Endothelial cell of umbilical vein (primary cell): Measurements from ENCODE around the gene ZDHHC11B.
"Not testable (repeated sequence)": the region's sequence is repeated elsewhere in the genome, so short reads cannot be mapped to it uniquely, and the experiment has no call there.

ENCODE experiments used
- CTCF ChIP-seq, 2 donors: IDR thresholded peaks; 1 replicate in 1 of 2; 2 replicates in 1 of 2; pipeline ENCODE4 v1.5.1; 2011; ENCODE audit warnings: low read length in 2 of 2, mild to moderate bottlenecking in 2 of 2, moderate library complexity in 2 of 2, control low read depth in 1 of 2, inconsistent platforms in 1 of 2, low read depth in 1 of 2; ENCODE audit not compliant: insufficient read depth in 1 of 2; ENCODE audit errors: extremely low read depth in 1 of 2
- MAX ChIP-seq: IDR thresholded peaks from 2 replicates; pipeline ENCODE4 v1.6.1; 2011; ENCODE audit not compliant: insufficient read depth, insufficient read length
- POLR2A ChIP-seq: IDR thresholded peaks from 2 replicates; pipeline ENCODE4 v1.6.1; 2012; ENCODE audit warnings: low read depth, mild to moderate bottlenecking, control low read depth, low read length

GRCh38 chr5:688348-689010 lies 96.0 kb downstream of the ZDHHC11B start:
- TF ChIP-seq POLR2A; CTCF (IDR thresholded peaks at IDR 0.05; ENCODE audit: extremely low read depth in 1 of 2, insufficient read depth in 1 of 2, low read depth in 1 of 2, low read length in 2 of 2); MAX: not testable (repeated sequence)
